Esophagus muscularis mucosa (tissue), 4 donors: ENCODE data around the gene MCRIP2. TPM values are rescaled to one million over a fixed set of nuclear protein-coding genes. Genes with fewer than 3 reads are reported as not detected.

Experiments used
- DNase-seq: peaks from one replicate; pipeline ENCODE4 v3.0.0-alpha.2; 2017; ENCODE audit errors: extremely low spot score
- H3K27ac ChIP-seq, 4 donors: fragments of 200-600 bp; sonication (generic); replicated peaks in 1 of 4; 1 replicate in 3 of 4; 2 replicates in 1 of 4; pipeline ENCODE4 v1.5.1; 2016 to 2019; ENCODE audit warnings: mild to moderate bottlenecking in 1 of 4
- H3K27me3 ChIP-seq, 4 donors: fragments of 200-600 bp; sonication (generic); one replicate each; pipeline versions ENCODE4 v1.5.1 to v1.6.0; 2016 to 2019
- H3K36me3 ChIP-seq, 4 donors: fragments of 200-600 bp; sonication (generic); one replicate each; pipeline ENCODE4 v1.5.1; 2016 to 2019
- H3K4me1 ChIP-seq, 4 donors: fragments of 200-600 bp; sonication (generic); one replicate each; pipeline ENCODE4 v1.5.1; 2016 to 2019
- H3K4me3 ChIP-seq, 4 donors: fragments of 200-600 bp; sonication (generic); 1 replicate in 2 of 4; 2 replicates in 2 of 4; pipeline ENCODE4 v1.5.1; 2016 to 2019; ENCODE audit warnings: mild to moderate bottlenecking in 4 of 4, moderate library complexity in 1 of 4
- H3K9me3 ChIP-seq, 4 donors: fragments of 200-600 bp; sonication (generic); 1 replicate in 3 of 4; 2 replicates in 1 of 4; pipeline ENCODE4 v1.5.1; 2016 to 2019
- CTCF ChIP-seq, 3 experiments: fragments of 200-600 bp in 2 of 3; fragments of 450-650 bp in 1 of 3; sonication (generic) in 2 of 3; IDR thresholded peaks; one replicate each; pipeline ENCODE4 v1.5.1; 2017 to 2019; ENCODE audit warnings: antibody characterized with exemption in 3 of 3, mild to moderate bottlenecking in 2 of 3, moderate library complexity in 1 of 3
- EP300 ChIP-seq: sonication (generic); formaldehyde crosslinking; IDR thresholded peaks from one replicate; pipeline ENCODE4 v1.6.1; 2017; ENCODE audit warnings: antibody characterized with exemption
- POLR2A ChIP-seq: fragments of 450-650 bp; IDR thresholded peaks from one replicate; pipeline ENCODE4 v1.6.1; 2017; ENCODE audit warnings: antibody characterized with exemption, moderate library complexity, mild to moderate bottlenecking, low read depth
- POLR2AphosphoS5 ChIP-seq, 2 donors: sonication (generic); formaldehyde crosslinking; IDR thresholded peaks; one replicate each; pipeline ENCODE4 v1.6.1; 2017; ENCODE audit warnings: antibody characterized with exemption in 2 of 2
- WGBS: methylation state at CpG from one replicate; pipeline ENCODE4 v1.1.5; 2018; 5-methylcytosine and 5-hydroxymethylcytosine counted together
- intact Hi-C: fragments of 100-400 bp; cut with DNase I; formaldehyde crosslinking; loops from one replicate; pipeline ENCODE4 v1.15.1; 2023
- total RNA-seq, 4 donors: library from RNA; depleted of rRNA; stranded (reverse); fragments of >200 nt; gene quantifications; one replicate each; pipeline versions ENCODE4 v1.1.0 to v1.2.1, GENCODE V29; 2016

MCRIP2 gene
- total RNA-seq, 4 donors from 2014 or later = 50.7 to 65.4 (median 59.1) TPM

GRCh38 chr16:615122-615521 lies 26.5 kb upstream of the MCRIP2 start:
- WGBS = 95% methylated on average over 13 of the region's 13 CpGs

GRCh38 chr16:616733-617586 lies 24.7 kb upstream of the MCRIP2 start:
- WGBS = 97% methylated on average over 17 of the region's 39 CpGs
- H3K4me3 ChIP-seq = no peak overlapping the region
- peaks cover 0 to 34% (median 12%) of the 10 kb centered on the region in 4 donors for H3K36me3 ChIP-seq
- intact Hi-C loops = no loop called here
- H3K27me3 ChIP-seq = no peaks in the 10 kb centered on the region
- peaks cover 0 to 10% (median 6%) of the 10 kb centered on the region in 4 donors for H3K4me1 ChIP-seq
- TF ChIP-seq POLR2AphosphoS5 (IDR thresholded peaks at IDR 0.05) = no peak
- no peak for DNase-seq
- H3K9me3 ChIP-seq = no peaks in the 10 kb centered on the region
- H3K27ac ChIP-seq = no peak overlapping the region

More at GRCh38 chr16:615122-615521, 26.5 kb upstream of the MCRIP2 start:
- H3K36me3 ChIP-seq = peaks cover 0 to 25% (median 10%) of the 10 kb centered on the region in 4 donors
- peaks cover 0 to 12% (median 11%) of the 10 kb centered on the region in 4 donors for H3K4me1 ChIP-seq
- TF ChIP-seq EP300 = no peak
- no peak for TF ChIP-seq POLR2AphosphoS5 (IDR thresholded peaks at IDR 0.05)
- TF ChIP-seq CTCF (IDR thresholded peaks at IDR 0.05) = no peak
- no peak for TF ChIP-seq POLR2A
- H3K27me3 ChIP-seq = no peaks in the 10 kb centered on the region
- H3K9me3 ChIP-seq = no peaks in the 10 kb centered on the region
- no peak overlapping the region for H3K4me3 ChIP-seq
- H3K27ac ChIP-seq = no peak overlapping the region
- no peak for DNase-seq
- intact Hi-C loops = no loop called here

- DNase-seq = no peak
- Histone ChIP-seq H3K36me3 (peaks cover 0 to 34% (median 12%) of the 10 kb centered on the region in 4 donors), H3K27ac (no peak overlapping the region), H3K4me1 (peaks cover 0 to 12% (median 7%) of the 10 kb centered on the region in 4 donors), H3K27me3 (no peaks in the 10 kb centered on the region), H3K9me3 (no peaks in the 10 kb centered on the region), H3K4me3 (no peak overlapping the region)
- no peak for TF ChIP-seq POLR2A
- no peak for TF ChIP-seq CTCF (IDR thresholded peaks at IDR 0.05)
- TF ChIP-seq POLR2AphosphoS5 (IDR thresholded peaks at IDR 0.05) = no peak
- intact Hi-C loops = no loop called here
- WGBS = 90% methylated on average over 8 of the region's 16 CpGs
These were observed 23.8 kb upstream of the MCRIP2 start for GRCh38 chr16:617855-618254.

- H3K36me3 ChIP-seq = peaks cover 0 to 30% (median 12%) of the 10 kb centered on the region in 4 donors
- no peak for DNase-seq
- TF ChIP-seq POLR2A (no peak), POLR2AphosphoS5 (IDR thresholded peaks at IDR 0.05) (no peak), EP300 (no peak), CTCF (IDR thresholded peaks at IDR 0.05) (no peak)
- 91% methylated on average over 15 of the region's 20 CpGs for WGBS
- H3K9me3 ChIP-seq = no peaks in the 10 kb centered on the region
- intact Hi-C loops = no loop called here
- peaks cover 0 to 12% (median 7%) of the 10 kb centered on the region in 4 donors for H3K4me1 ChIP-seq
- H3K27ac ChIP-seq = no peak overlapping the region
- H3K4me3 ChIP-seq = no peak overlapping the region
- H3K27me3 ChIP-seq = no peaks in the 10 kb centered on the region
These were observed 22.0 kb upstream of the MCRIP2 start for GRCh38 chr16:619476-620100.
